Measurements from ENCODE around the gene MINDY2. TPM values are rescaled to one million over a fixed set of nuclear protein-coding genes. Genes with fewer than 3 reads are reported as not detected.

The MINDY2 gene
- total RNA-seq, 4 donors from 2014 or later, result 13.4 to 21.7 (median 18.4) TPM

DNA sequence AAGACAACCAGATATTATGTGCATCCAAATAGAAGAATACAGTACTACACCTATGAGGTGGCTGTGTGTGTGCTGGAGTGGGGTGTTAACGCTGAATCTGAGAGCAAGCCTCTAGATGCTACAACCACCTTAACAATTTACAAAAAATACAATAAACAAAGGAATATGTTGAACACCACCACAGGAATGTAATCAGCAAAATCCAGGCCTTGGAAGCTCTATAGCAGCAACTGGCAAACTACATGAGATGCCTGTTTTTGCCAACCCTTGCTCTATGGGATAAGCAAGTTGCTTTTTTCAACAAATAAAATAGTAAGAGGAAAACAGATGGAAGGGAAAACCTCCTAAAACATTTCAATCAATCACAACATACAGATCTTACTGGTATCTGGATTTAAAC, 138.5 kb downstream of the MINDY2 start:
- TF ChIP-seq, protein P1, sequence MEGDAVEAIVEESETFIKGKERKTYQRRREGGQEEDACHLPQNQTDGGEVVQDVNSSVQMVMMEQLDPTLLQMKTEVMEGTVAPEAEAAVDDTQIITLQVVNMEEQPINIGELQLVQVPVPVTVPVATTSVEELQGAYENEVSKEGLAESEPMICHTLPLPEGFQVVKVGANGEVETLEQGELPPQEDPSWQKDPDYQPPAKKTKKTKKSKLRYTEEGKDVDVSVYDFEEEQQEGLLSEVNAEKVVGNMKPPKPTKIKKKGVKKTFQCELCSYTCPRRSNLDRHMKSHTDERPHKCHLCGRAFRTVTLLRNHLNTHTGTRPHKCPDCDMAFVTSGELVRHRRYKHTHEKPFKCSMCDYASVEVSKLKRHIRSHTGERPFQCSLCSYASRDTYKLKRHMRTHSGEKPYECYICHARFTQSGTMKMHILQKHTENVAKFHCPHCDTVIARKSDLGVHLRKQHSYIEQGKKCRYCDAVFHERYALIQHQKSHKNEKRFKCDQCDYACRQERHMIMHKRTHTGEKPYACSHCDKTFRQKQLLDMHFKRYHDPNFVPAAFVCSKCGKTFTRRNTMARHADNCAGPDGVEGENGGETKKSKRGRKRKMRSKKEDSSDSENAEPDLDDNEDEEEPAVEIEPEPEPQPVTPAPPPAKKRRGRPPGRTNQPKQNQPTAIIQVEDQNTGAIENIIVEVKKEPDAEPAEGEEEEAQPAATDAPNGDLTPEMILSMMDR (IDR thresholded peaks at IDR 0.05; ENCODE audit: low read depth), result no peak

DNA sequence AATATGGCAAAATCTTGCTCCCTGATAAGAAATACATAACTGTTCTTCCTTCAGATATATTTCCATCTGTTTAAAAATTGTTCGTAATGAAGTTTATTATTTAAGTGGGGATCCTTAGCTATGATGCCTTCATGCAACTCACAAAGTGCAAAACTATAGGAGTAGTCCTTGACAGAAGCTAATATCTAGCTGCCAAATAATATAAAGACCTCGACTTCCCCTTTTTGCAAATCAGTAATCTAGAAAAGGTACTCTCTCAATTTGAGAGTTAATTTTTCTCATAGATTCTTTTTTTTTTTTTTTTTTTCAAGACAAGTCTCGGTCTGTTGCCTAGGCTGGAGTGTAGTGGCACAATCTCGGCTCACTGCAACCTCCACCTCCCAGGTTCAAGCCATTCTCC, 139.4 kb downstream of the MINDY2 start:
- TF ChIP-seq, protein P1 (IDR thresholded peaks at IDR 0.05; ENCODE audit: low read depth), result no peak

Small RNA genes within 50 kb of the gene (small RNA-seq; reads per million reads assigned to genes)
- gene RF00012 (not detected), gene ZNF444P1 (not detected)

Other genes with a start within 250 kb of the MINDY2 start
- 100 to 1,000 TPM in 1 of 4 donors, 10 to 100 TPM in 3; 55.4 to 105 (median 57.6) TPM for gene ADAM10, start 21.6 kb upstream of the MINDY2 start, total RNA-seq
- gene SLTM, start 162.4 kb downstream of the MINDY2 start, total RNA-seq, result 100 to 1,000 TPM; 102 to 146 (median 122) TPM
- gene RNF111, start 216.4 kb downstream of the MINDY2 start, total RNA-seq, result 10 to 100 TPM; 24.2 to 35.7 (median 28.0) TPM